PC-3 (cell line): ENCODE data around the gene CLSTN1.

Experiments used
- EZH2 ChIP-seq: fragments of 300-600 bp; sonication (generic); IDR thresholded peaks from one replicate; pipeline ENCODE4 v1.6.1; 2017; ENCODE audit warnings: antibody characterized with exemption, mild to moderate bottlenecking, low read length; ENCODE audit not compliant: unreplicated experiment
- TF ChIP-seq, protein P1 (sequence below): fragments of 300-600 bp; sonication (generic); conservative IDR thresholded peaks from 2 replicates; pipeline ENCODE4 v1.5.1; 2017; ENCODE audit warnings: antibody characterized with exemption, low read depth, mild to moderate bottlenecking, low read length

- TF ChIP-seq, protein P1, sequence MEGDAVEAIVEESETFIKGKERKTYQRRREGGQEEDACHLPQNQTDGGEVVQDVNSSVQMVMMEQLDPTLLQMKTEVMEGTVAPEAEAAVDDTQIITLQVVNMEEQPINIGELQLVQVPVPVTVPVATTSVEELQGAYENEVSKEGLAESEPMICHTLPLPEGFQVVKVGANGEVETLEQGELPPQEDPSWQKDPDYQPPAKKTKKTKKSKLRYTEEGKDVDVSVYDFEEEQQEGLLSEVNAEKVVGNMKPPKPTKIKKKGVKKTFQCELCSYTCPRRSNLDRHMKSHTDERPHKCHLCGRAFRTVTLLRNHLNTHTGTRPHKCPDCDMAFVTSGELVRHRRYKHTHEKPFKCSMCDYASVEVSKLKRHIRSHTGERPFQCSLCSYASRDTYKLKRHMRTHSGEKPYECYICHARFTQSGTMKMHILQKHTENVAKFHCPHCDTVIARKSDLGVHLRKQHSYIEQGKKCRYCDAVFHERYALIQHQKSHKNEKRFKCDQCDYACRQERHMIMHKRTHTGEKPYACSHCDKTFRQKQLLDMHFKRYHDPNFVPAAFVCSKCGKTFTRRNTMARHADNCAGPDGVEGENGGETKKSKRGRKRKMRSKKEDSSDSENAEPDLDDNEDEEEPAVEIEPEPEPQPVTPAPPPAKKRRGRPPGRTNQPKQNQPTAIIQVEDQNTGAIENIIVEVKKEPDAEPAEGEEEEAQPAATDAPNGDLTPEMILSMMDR = no peak
- TF ChIP-seq EZH2 = no peak
These were observed 9.1 kb downstream of the CLSTN1 start for GRCh38 chr1:9814619-9815018.
